Aorta (tissue), 5 donors: ENCODE measurements around the gene NTM. TPM values are rescaled to one million over a fixed set of nuclear protein-coding genes. Genes with fewer than 3 reads are reported as not detected.

Experiments
- ATAC-seq: fragments of 200-7000 bp; cut with Tn5 transposase; one replicate; pipeline ENCODE4 v1.9.1; 2022; ENCODE audit warnings: moderate library complexity; ENCODE audit not compliant: low FRiP score
- DNase-seq, 2 donors: peaks; one replicate each; pipeline ENCODE4 v3.0.0-alpha.2; 2020
- H3K27ac ChIP-seq, 2 donors: one replicate each; pipeline ENCODE4 v1.5.1; 2013; ENCODE audit warnings: low read length in 2 of 2, mild to moderate bottlenecking in 2 of 2, moderate library complexity in 2 of 2, control low read depth in 1 of 2, inconsistent platforms in 1 of 2, low read depth in 1 of 2
- H3K27me3 ChIP-seq, 2 donors: one replicate each; pipeline ENCODE4 v1.6.1; 2013; ENCODE audit warnings: control low read depth in 1 of 2, low read length in 1 of 2, mild to moderate bottlenecking in 1 of 2, moderate library complexity in 1 of 2; ENCODE audit not compliant: insufficient read depth in 2 of 2, control insufficient read depth in 1 of 2
- H3K36me3 ChIP-seq, 2 donors: one replicate each; pipeline ENCODE4 v1.6.1; 2013; ENCODE audit warnings: control low read depth in 1 of 2, low read length in 1 of 2, mild to moderate bottlenecking in 1 of 2; ENCODE audit not compliant: insufficient read depth in 2 of 2, control insufficient read depth in 1 of 2
- H3K4me1 ChIP-seq, 2 donors: one replicate each; pipeline ENCODE4 v1.6.1; 2013; ENCODE audit warnings: low read length in 2 of 2, control low read depth in 1 of 2, mild to moderate bottlenecking in 1 of 2, moderate library complexity in 1 of 2; ENCODE audit not compliant: insufficient read depth in 2 of 2, control insufficient read depth in 1 of 2
- H3K4me3 ChIP-seq, 2 donors: one replicate each; pipeline ENCODE4 v1.5.1; 2013; ENCODE audit warnings: low read length in 2 of 2, control low read depth in 1 of 2, mild to moderate bottlenecking in 1 of 2
- H3K9me3 ChIP-seq: one replicate; pipeline ENCODE4 v1.6.1; 2013; ENCODE audit warnings: mild to moderate bottlenecking, low read length; ENCODE audit not compliant: control insufficient read depth
- WGBS, 2 donors: extraction: QIAGEN DNeasy Blood & Tissue Kit; methylation state at CpG; one replicate each; pipeline ENCODE4 v1.1.7; 2013; 5-methylcytosine and 5-hydroxymethylcytosine counted together
- intact Hi-C, 2 donors: fragments of 100-400 bp; cut with DNase I; formaldehyde crosslinking; loops; one replicate each; pipeline versions ENCODE4 v1.14.2 to v1.15.0; 2022
- polyA plus RNA-seq, 2 donors: library from polyadenylated mRNA; stranded (reverse); fragments of 200-250 nt; gene quantifications; one replicate each; pipeline ENCODE4 v1.2.3, GENCODE V29; 2013
- total RNA-seq, 2 donors: library from RNA; stranded (reverse); fragmentation: NEBNext Ultra II Directional; extraction: Animal tissue kit (Norgen Biotek cat#: 25700); gene quantifications; one replicate each; pipeline ENCODE4 v1.2.1, GENCODE V29; 2021
- donor health status: healthy with polysubstance abuse.
- donor health status: Bipolar disorder and iron deficiency.
- donor health status: DM: no; HTN: no; CAD: no.
- donor health status: DM: no; HTN: no; CAD: no.
- donor health status: DM: yes; HTN: yes; CAD: no.

Gene NTM
- total and polyA plus RNA-seq, 4 donors: 0.28 to 5.3 (median 1.9) TPM; not detected in 1

DNA sequence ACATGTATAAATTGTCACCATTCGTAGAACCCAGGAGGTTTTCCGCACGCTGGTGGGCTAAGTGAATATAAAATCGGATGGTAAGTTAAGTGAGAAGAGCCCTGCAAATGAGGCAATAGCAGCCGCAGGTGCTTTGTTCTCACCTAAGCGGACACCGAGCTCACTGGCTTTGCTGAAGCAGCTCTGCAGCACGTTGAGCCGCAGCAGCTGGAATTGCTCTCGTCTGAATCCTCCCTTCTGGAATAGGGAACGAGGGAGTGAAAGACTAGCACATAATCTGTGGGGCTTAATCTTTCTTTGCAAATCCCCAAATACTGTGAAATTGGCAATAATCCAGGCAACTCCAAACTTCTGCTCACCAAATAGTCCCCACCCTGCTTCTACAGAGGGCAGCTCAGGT lies 488.1 kb downstream of the NTM start:
- ATAC-seq (no peak), DNase-seq (no peak)
- WGBS, 2 donors: 64 to 68% methylated on average over 11 of the region's 11 CpGs
- no peak overlapping the region for H3K27ac ChIP-seq
- H3K9me3 ChIP-seq: no peaks in the 10 kb centered on the region
- no peaks in the 10 kb centered on the region for H3K27me3 ChIP-seq
- no peaks in the 10 kb centered on the region for H3K36me3 ChIP-seq
- intact Hi-C loops: no loop called here
- no peaks in the 10 kb centered on the region for H3K4me1 ChIP-seq
- no peak overlapping the region for H3K4me3 ChIP-seq

DNA sequence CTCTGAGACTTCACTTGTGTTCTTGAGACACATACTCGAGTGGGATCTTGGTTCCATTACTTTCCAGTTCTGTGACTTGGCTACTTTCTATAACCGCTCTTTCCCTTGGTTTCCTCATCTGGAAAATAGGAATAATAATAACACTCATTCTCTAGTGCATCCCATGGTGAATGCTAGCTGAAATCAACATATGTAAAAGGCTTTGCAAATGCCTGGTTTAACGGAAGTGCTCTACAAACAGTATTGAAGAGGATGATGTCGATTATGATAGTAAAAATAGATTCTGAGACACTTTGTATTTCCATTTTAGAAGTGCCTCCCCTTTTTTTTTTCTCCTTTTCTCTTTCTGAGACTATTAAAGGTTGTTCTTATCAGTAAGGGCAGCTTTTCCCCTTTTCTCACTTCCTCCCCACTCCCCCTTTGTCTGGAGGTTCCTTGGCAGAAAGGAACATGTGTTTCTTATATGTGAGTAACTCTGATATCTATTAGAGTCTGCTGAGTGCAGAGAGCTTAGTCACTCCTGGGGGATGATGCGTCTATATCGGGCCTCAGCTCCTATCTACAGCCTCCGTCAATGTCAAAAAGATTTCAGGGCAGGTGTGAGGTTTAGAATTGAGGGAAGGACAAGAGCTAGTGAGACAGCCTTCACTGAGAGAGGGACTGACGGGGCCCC lies 489.3 kb downstream of the NTM start:
- intact Hi-C loops: no loop called here
- no peaks in the 10 kb centered on the region for H3K4me1 ChIP-seq
- H3K4me3 ChIP-seq: no peak overlapping the region
- H3K27me3 ChIP-seq: no peaks in the 10 kb centered on the region
- 63 to 66% methylated on average over 8 of the region's 8 CpGs for WGBS, 2 donors
- ATAC-seq (no peak), DNase-seq (no peak)
- H3K9me3 ChIP-seq: no peaks in the 10 kb centered on the region
- H3K27ac ChIP-seq: no peak overlapping the region
- no peaks in the 10 kb centered on the region for H3K36me3 ChIP-seq

DNA sequence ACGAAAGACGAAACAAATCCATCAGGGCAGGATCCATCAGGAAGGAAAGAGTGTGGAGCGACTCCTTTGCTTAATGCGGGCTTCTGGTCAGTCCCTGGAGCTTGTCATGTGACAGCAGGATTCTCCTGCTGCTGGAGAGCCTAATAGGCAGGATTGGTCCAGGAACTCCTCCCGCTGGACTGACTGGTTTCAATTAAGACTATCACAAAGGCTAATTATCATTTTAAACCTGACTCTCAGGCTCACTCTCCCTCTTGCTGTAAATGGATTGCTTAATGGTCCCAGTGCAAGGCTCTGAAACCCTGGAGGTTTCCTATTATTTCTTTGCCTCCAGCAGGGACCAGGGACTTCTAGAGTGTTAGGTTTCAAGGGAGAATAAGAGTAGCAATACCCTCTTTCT lies 493.8 kb downstream of the NTM start:
- 46 to 61% methylated on average over 5 of the region's 5 CpGs for WGBS, 2 donors
- intact Hi-C loops: no loop called here

DNA sequence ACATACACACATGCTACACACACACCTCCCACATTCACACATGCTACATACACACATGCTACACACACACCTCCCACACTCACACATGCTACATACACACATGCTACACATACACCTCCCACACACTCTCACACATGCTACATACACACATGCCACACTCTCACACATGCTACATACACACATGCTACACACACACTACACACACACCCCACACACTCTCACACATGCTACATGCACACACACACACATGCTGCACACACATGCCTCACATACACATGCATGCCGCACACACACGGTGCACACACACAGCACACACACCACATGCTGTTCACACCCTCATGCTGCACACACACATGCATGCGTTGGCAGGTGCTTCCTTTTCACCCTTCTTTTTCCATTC lies 495.4 kb downstream of the NTM start:
- no peak for DNase-seq
- Histone ChIP-seq H3K36me3 (no peaks in the 10 kb centered on the region), H3K27ac (no peak overlapping the region), H3K4me3 (no peak overlapping the region), H3K27me3 (no peaks in the 10 kb centered on the region), H3K9me3 (no peaks in the 10 kb centered on the region), H3K4me1 (no peaks in the 10 kb centered on the region)
- intact Hi-C loops: no loop called here
- ATAC-seq: no peak
- 92% methylated on average over 3 of the region's 3 CpGs for WGBS, 2 donors

More for the DNA sequence above, 493.8 kb downstream of the NTM start:
- no peak for ATAC-seq
- H3K27me3 ChIP-seq: no peaks in the 10 kb centered on the region
- no peak for DNase-seq
- H3K9me3 ChIP-seq: no peaks in the 10 kb centered on the region
- H3K4me1 ChIP-seq: no peaks in the 10 kb centered on the region
- no peak overlapping the region for H3K4me3 ChIP-seq
- no peak overlapping the region for H3K27ac ChIP-seq
- H3K36me3 ChIP-seq: no peaks in the 10 kb centered on the region

DNA sequence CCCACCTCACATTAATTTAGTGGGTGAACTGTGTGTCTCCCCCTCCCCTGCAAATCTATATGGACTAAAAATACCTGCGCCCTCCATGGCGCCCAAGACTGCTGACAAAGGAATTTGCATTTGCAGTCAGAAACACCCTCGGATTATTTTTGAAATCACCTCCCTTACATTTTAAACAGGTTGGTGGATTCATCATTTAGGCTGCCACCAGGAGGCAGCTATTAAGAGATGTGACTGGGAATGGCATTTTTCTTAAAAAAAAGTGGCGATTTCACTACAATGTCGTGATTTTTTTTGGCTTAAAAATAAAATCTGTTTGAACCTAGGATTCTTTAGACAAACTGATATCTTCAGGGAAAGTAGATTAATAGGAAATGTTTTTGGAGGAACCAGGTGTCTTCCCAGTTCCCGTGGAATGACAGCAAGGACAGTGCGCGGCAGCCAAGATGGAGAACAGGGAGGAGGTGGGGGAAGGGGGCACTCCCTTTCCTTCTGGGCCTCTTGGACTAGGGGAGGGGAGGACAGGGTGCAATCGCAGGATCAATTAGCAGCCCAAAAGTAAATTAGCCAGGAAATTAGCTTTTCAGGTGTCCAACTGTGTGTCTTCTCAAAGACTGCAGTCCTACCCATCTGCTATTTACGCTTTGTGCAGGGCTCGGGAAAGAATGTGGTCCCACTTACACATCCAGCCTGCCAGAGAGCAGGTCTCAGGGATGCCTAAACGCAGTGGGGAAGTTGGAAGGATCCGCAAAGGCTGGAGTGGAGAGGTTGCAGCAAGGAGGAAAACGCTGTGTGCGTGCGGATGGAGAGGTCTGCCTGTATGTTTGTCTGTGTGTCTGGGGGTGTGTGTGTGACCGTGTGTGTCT lies 496.4 kb downstream of the NTM start:
- no peak overlapping the region for H3K27ac ChIP-seq
- no peaks in the 10 kb centered on the region for H3K27me3 ChIP-seq
- no peak overlapping the region for H3K4me3 ChIP-seq
- H3K9me3 ChIP-seq: no peaks in the 10 kb centered on the region
- ATAC-seq: no peak
- H3K4me1 ChIP-seq: no peaks in the 10 kb centered on the region
- DNase-seq: no peak
- H3K36me3 ChIP-seq: no peaks in the 10 kb centered on the region
- intact Hi-C loops: no loop called here
- 44 to 56% methylated on average over 17 of the region's 17 CpGs for WGBS, 2 donors

DNA sequence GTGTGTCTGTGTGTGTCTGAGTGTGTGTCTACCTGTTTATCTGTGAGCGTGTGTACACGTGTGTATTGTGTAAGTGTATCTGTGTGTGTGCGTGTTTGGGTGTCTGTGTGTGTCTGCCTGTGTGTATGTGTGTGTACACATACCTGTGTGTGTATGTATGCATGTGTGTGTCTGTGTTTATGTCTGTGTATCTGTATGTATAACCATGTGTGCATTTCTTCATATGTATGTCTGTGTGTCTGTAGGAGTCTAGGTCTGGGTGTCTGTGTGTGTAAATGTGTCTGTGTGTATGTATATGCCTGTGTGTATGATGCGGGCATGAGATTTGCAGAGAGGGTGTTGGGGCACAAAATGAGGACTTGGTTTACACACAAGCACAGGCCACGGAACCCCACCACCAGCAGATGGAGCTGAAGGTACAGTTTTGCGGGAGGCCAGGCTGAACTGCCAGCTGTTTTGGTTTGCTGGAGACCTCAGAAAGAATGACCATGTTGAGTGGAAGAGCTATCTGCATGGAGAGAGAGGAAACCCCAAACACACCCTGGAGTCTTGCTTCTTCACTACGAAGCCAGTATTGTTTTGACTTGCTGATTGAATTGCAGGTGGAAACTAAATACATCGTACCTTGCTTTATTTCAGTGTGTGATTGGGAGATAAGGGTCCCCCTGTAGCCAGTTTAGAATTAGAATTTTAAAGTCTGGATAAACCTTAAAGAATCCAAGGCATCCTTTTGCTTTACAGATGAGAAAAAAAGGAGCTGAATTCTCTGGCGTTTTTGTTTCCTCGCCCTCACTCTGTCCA lies 497.2 kb downstream of the NTM start:
- Histone ChIP-seq H3K4me1 (no peaks in the 10 kb centered on the region), H3K9me3 (no peaks in the 10 kb centered on the region), H3K27me3 (no peaks in the 10 kb centered on the region), H3K27ac (no peak overlapping the region), H3K4me3 (no peak overlapping the region), H3K36me3 (no peaks in the 10 kb centered on the region)
- intact Hi-C loops: no loop called here
- DNase-seq: peak; percentile 73 to 79
- no peak for ATAC-seq
- WGBS, 2 donors: 33 to 37% methylated on average over 10 of the region's 10 CpGs

DNA sequence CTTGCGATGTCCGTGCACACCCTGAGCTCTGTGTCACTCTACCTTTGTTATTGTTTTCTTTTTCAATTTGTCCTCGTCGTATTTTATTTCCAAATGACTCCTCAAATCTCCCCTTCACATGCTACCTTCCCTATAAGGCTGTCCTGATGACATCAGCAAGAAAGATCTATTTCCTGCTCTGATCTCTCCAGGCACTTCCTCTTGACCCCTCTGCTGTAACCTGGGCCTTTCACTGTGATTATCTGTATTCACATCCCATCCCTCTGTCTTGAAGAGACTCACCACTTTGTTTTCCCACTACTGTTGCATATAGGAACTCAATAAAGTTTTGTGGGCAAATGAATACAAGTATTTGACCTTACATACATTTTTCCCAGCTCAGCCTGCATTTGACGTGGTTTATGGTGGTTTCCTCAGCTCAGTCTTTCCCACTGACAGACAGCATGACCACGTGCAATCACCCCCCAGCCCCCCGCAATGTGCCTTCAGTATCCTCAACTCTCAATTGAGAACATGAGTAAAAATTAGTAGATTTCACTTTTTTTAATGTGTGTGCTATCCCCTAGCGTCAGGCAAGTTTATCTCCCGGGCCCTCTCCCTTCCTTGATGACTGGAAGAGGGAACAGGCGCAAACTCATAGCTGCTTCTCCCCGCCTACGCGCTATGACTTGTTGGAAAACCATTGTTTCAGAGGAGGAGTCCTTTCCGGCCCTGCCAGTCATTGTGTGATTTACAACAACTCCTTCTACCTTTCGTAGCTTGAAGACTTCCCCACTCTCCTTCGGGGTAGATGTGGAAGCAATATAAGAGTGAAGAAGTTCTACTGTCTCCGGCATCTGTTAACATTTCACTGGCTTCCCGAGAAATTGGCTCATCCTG lies 498.5 kb downstream of the NTM start:
- H3K9me3 ChIP-seq: no peaks in the 10 kb centered on the region
- H3K27me3 ChIP-seq: no peaks in the 10 kb centered on the region
- no peak for ATAC-seq
- 65 to 68% methylated on average over 18 of the region's 18 CpGs for WGBS, 2 donors
- H3K4me3 ChIP-seq: no peak overlapping the region
- H3K36me3 ChIP-seq: no peaks in the 10 kb centered on the region
- no peak for DNase-seq
- no peaks in the 10 kb centered on the region for H3K4me1 ChIP-seq
- H3K27ac ChIP-seq: no peak overlapping the region
- intact Hi-C loops: no loop called here

DNA sequence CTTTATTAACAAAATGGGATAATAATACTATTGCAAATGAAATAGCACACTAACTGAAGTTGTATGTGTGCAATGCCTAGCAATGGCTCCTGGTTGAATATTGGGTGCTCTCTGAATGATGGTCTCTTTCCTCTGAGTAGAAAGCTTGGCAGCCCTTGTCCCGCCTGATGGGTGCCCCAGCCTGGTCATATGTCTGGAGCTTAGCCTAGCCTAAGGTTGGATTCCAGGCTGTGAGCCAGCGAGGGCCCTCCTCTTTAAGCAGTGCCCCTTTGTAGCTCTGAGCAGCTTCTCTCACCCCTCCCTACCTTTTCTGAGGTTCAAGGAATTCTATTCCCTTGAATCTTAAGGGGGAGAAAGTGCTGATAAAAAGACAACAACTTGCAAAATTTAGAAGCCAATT lies 499.9 kb downstream of the NTM start:
- intact Hi-C loops: no loop called here
- Histone ChIP-seq H3K27ac (no peak overlapping the region), H3K36me3 (no peaks in the 10 kb centered on the region), H3K4me1 (no peaks in the 10 kb centered on the region), H3K9me3 (no peaks in the 10 kb centered on the region), H3K27me3 (no peaks in the 10 kb centered on the region), H3K4me3 (no peak overlapping the region)
- ATAC-seq (no peak), DNase-seq (no peak)
- whole genome bisulfite sequencing, 2 donors: 43 to 60% methylated on average over 2 of the region's 2 CpGs
